GM06990 (cell line): ENCODE data around the gene CDC42BPB.

Experiments used
- DNase-seq: peaks from one replicate; pipeline ENCODE4 v3.0.0-alpha.2; 2011; ENCODE audit not compliant: insufficient read length; ENCODE audit errors: extremely low read depth
- H3K27me3 ChIP-seq: replicated peaks from 2 replicates; pipeline ENCODE4 v1.6.0; 2011; ENCODE audit warnings: low read length; ENCODE audit not compliant: control insufficient read depth, insufficient read depth
- H3K36me3 ChIP-seq: 2 replicates; pipeline ENCODE4 v1.5.1; 2011; ENCODE audit warnings: low read length; ENCODE audit not compliant: control insufficient read depth, insufficient read depth
- H3K4me3 ChIP-seq: replicated peaks from 2 replicates; pipeline ENCODE4 v1.5.1; 2011; ENCODE audit warnings: low read depth, mild to moderate bottlenecking, control low read depth, low read length
- CTCF ChIP-seq: IDR thresholded peaks from 2 replicates; pipeline ENCODE4 v1.5.1; 2011; ENCODE audit warnings: low read length, control low read depth, mild to moderate bottlenecking, inconsistent platforms; ENCODE audit not compliant: insufficient read depth, poor library complexity, severe bottlenecking

The CDC42BPB gene

DNA sequence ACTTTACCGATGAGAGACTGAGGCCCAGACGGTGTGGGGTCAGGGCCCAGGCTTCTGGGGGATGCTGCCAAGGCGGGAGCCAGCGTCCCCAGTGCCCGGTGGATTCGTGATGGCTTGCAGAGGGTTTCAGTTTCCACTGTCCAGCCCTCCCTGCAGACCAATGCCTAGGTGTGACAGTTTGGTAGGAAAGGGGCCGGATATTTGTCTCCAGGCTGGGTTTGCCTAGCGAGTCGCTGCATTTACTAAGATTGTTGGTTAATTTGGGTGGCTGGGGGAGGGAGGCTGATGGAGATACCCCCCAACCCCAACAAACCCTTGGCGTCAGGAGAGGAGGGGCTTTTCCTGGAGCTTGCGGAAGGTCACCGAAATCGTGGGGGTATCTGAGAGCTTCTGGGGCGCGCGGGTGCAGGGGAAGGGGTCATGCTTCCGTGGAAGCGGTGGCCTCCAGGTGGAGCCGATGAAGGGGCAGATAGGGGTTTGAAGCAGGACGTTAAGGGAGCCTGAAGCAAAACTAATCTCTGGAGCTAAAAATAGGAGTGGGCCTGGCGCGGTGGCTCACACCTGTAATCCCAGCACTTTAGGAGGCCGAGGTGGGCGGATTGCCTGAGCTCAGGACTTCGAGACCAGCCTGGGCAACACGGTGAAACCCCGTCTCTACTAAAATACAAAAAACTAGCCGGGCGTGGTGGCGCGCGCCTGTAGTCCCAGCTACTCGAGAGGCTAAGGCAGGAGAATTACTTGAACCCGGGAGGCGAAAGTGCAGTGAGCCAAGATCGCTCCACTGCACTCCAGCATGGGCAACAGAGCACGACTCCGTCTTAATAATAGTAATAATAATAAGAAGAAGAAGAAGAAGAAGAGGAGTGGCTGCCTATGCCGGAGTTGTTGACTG is 1.1 kb upstream of the CDC42BPB start:
- peak overlapping the region; percentile 65 for H3K4me3 ChIP-seq
- H3K27me3 ChIP-seq: no peaks in the 10 kb centered on the region
- DNase-seq: no peak

GRCh38 chr14:103057028-103057371 is 349 bp downstream of the CDC42BPB start:
- peak overlapping the region; percentile 79 for H3K4me3 ChIP-seq
- TF ChIP-seq CTCF: no peak
- H3K27me3 ChIP-seq: no peaks in the 10 kb centered on the region
- DNase-seq: no peak
- H3K36me3 ChIP-seq: no peaks in the 10 kb centered on the region

More for the DNA sequence above, 1.1 kb upstream of the CDC42BPB start:
- no peak for TF ChIP-seq CTCF
- H3K36me3 ChIP-seq: no peaks in the 10 kb centered on the region

GRCh38 chr14:103056322-103057027 is 874 bp downstream of the CDC42BPB start:
- Histone ChIP-seq H3K4me3 (peak overlapping the region; percentile 79), H3K27me3 (no peaks in the 10 kb centered on the region), H3K36me3 (no peaks in the 10 kb centered on the region)
- DNase-seq: no peak
- TF ChIP-seq CTCF: peak; percentile 49

DNA sequence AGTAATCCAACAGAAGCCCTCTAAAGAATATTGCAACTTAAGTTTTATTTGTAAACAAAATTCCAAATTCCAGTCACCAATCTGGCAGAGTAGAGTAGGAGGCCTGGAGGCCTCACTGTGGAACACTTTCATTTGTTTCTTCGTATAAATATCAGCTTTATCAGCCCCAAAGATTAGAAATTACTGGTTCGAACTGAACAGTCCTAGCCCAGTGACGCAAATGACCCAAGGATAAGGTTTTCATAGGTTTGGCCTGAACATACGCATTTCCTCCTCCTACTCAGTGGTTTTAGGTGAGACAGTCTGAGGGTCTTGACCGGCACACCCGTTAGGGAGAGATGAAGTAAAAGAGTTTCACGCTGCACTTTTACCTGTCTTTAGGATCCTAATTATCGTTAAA is 1.7 kb downstream of the CDC42BPB start:
- peak overlapping the region; percentile 79 for H3K4me3 ChIP-seq

DNA sequence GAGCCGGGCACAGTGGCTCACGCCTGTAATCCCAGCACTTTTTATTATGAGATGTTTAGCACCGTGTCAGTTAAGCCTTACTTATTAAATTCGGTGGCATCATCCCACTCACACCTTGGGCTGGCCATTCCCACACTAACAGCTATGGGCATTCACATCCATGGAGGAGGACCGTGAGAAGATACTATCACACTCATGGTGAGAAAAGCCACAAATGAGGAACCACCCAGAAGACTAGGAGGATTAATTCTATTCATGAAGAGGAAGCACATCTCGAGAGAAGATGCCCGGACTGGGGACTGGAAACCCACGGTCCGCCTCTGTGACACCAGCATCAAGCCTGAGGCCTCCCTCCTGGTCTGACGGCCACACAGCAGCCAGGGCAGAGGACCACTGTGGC is 4.9 kb downstream of the CDC42BPB start:
- TF ChIP-seq CTCF: no peak
- Histone ChIP-seq H3K36me3 (no peaks in the 10 kb centered on the region), H3K4me3 (no peak overlapping the region), H3K27me3 (no peaks in the 10 kb centered on the region)
- DNase-seq: no peak

More for the DNA sequence above, 1.7 kb downstream of the CDC42BPB start:
- Histone ChIP-seq H3K36me3 (no peaks in the 10 kb centered on the region), H3K27me3 (no peaks in the 10 kb centered on the region)
- TF ChIP-seq CTCF: no peak
- no peak for DNase-seq
